ENCODE measurements around the gene SNAPC4.

SNAPC4 gene

GRCh38 chr9:136391737-136392537 is 8.0 kb downstream of the SNAPC4 start:
- no peak for DNase-seq (ENCODE audit: low read depth, low spot score)

GRCh38 chr9:136389396-136389795 is 10.6 kb downstream of the SNAPC4 start:
- DNase-seq (ENCODE audit: low read depth, low spot score): no peak

- no peak for DNase-seq (ENCODE audit: low read depth, low spot score)
Measured at GRCh38 chr9:136387217-136387616, 12.8 kb downstream of the SNAPC4 start.

GRCh38 chr9:136386018-136386417 is 14.0 kb downstream of the SNAPC4 start:
- no peak for DNase-seq (ENCODE audit: low read depth, low spot score)

- no peak for DNase-seq (ENCODE audit: low read depth, low spot score)
Measured at GRCh38 chr9:136385015-136385414, 15.0 kb downstream of the SNAPC4 start.

GRCh38 chr9:136383436-136383835 is 16.5 kb downstream of the SNAPC4 start:
- DNase-seq (ENCODE audit: low read depth, low spot score): no peak

- no peak for DNase-seq (ENCODE audit: low read depth, low spot score)
Measured at GRCh38 chr9:136381966-136382513, 17.9 kb downstream of the SNAPC4 start.

GRCh38 chr9:136381311-136381710 is 18.7 kb downstream of the SNAPC4 start:
- DNase-seq (ENCODE audit: low read depth, low spot score): no peak

- DNase-seq (ENCODE audit: low read depth, low spot score): no peak
Measured at GRCh38 chr9:136380381-136380780, 19.6 kb downstream of the SNAPC4 start.

GRCh38 chr9:136379891-136380290 is 20.1 kb downstream of the SNAPC4 start:
- no peak for DNase-seq (ENCODE audit: low read depth, low spot score)

GRCh38 chr9:136379401-136379800 is 20.6 kb downstream of the SNAPC4 start:
- DNase-seq (ENCODE audit: low read depth, low spot score): no peak

- no peak for DNase-seq (ENCODE audit: low read depth, low spot score)
Measured at GRCh38 chr9:136379003-136379287, 21.0 kb downstream of the SNAPC4 start.

GRCh38 chr9:136378170-136379002 is 21.6 kb downstream of the SNAPC4 start:
- DNase-seq (ENCODE audit: low read depth, low spot score): no peak

- no peak for DNase-seq (ENCODE audit: low read depth, low spot score)
Measured at GRCh38 chr9:136377341-136378169, 22.4 kb downstream of the SNAPC4 start.

- DNase-seq (ENCODE audit: low read depth, low spot score): no peak
Measured at GRCh38 chr9:136376457-136376856, 23.5 kb downstream of the SNAPC4 start.

- no peak for DNase-seq (ENCODE audit: low read depth, low spot score)
Measured at GRCh38 chr9:136375096-136375495, 24.9 kb downstream of the SNAPC4 start.

- DNase-seq (ENCODE audit: low read depth, low spot score): no peak
Measured at GRCh38 chr9:136374183-136374575, 25.8 kb downstream of the SNAPC4 start.

- DNase-seq (ENCODE audit: low read depth, low spot score): no peak
Measured at GRCh38 chr9:136373300-136374182, 26.4 kb downstream of the SNAPC4 start, which contains the start of gene CARD9. Gene CARD9, minus strand, starts transcription at chr9:136373669. Its CDS starts 1,591 bp downstream, at chr9:136372078.

- DNase-seq (ENCODE audit: low read depth, low spot score): peak; percentile 55
Measured at GRCh38 chr9:136372561-136373299, 27.2 kb downstream of the SNAPC4 start.

GRCh38 chr9:136372006-136372405 is 28.0 kb downstream of the SNAPC4 start:
- DNase-seq (ENCODE audit: low read depth, low spot score): no peak
